HL-60 (cell line): Measurements from ENCODE around the gene IFITM2.
"Not testable (repeated sequence)": the region's sequence is repeated elsewhere in the genome, so short reads cannot be mapped to it uniquely, and the experiment has no call there.

Experiments
- CTCF ChIP-seq: IDR thresholded peaks from one replicate; pipeline ENCODE4 v1.5.1; 2011; ENCODE audit warnings: low read length, control low read depth, inconsistent platforms; ENCODE audit not compliant: insufficient read depth
- GABPA ChIP-seq: IDR thresholded peaks from 2 replicates; pipeline ENCODE4 v1.6.1; 2012; ENCODE audit warnings: low read depth
- POLR2AphosphoS5 ChIP-seq: IDR thresholded peaks from 2 replicates; pipeline ENCODE4 v1.6.1; 2012; ENCODE audit warnings: low read depth

GRCh38 chr11:314554-314875, 6.9 kb downstream of the IFITM2 start:
- TF ChIP-seq CTCF, GABPA, POLR2AphosphoS5: not testable (repeated sequence)
